Heart left ventricle (tissue), 13 donors: Measurements from ENCODE around the gene FHL5.

Source experiments
- POLR2A ChIP-seq, 2 donors: fragments of 450-650 bp; IDR thresholded peaks; one replicate each; pipeline ENCODE4 v1.6.1; 2017; ENCODE audit warnings: antibody characterized with exemption in 2 of 2, mild to moderate bottlenecking in 2 of 2, moderate library complexity in 2 of 2
- TF ChIP-seq, protein P1 (sequence below), 12 donors: fragments of 200-600 bp; sonication (generic) in 4 of 12; IDR thresholded peaks; one replicate each; pipeline versions ENCODE4 v1.5.0 to v1.8.0; 2018 to 2022; ENCODE audit warnings: antibody characterized with exemption in 12 of 12, mild to moderate bottlenecking in 5 of 12
- donor health status: ischemic (EF 13 %, LVEDD 7.1; RV severe dilation, severe dysfunction).
- donor health status: DM: no; HTN: yes; CAD: no.
- donor health status: DM: no; HTN: no; CAD: no.
- donor health status: ischemic (EF 25% LVEDD 6.9; RV normal size, moderate dysfunction).
- donor health status: ischemic (EF 25% LVEDD 5.7; RV mildly dilated, moderate dysfunction).
- donor health status: ischemic (EF 35%, LVEDD 5.7; RV mildly dilated, moderate dysfunction).
- donor health status: nonischemic (EF 11% LVEDD 7.7; RV severe dilation, severe dysfunction).
- donor health status: DM: yes; HTN: yes; CAD: no.
- donor health status: PGD.
- donor health status: ischemic (EF 29% LVEDD 5.4; RV normal size, mild dysfunction).
- donor health status: nonischemic (EF 23%, LVEDD 6.1; RV moderate dilation, normal function).

DNA sequence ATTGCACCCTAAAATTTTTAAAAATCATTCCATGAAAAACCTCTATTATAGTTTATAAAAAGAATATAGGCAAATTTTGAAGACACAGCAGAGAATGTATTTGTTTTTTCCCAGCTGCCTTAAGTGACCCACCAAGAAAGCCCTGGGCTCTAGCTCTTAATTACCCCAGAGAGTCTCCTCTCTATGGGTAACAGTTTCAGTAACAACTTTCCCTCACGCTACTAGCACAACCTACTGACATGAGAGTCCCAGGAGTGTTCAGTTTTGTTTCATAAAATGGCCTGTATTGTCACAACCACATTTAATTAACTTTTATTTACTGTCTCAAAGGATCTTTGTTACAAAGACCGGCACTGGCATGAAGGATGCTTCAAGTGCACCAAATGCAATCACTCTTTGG, 41.5 kb downstream of the FHL5 start:
- TF ChIP-seq, protein P1, sequence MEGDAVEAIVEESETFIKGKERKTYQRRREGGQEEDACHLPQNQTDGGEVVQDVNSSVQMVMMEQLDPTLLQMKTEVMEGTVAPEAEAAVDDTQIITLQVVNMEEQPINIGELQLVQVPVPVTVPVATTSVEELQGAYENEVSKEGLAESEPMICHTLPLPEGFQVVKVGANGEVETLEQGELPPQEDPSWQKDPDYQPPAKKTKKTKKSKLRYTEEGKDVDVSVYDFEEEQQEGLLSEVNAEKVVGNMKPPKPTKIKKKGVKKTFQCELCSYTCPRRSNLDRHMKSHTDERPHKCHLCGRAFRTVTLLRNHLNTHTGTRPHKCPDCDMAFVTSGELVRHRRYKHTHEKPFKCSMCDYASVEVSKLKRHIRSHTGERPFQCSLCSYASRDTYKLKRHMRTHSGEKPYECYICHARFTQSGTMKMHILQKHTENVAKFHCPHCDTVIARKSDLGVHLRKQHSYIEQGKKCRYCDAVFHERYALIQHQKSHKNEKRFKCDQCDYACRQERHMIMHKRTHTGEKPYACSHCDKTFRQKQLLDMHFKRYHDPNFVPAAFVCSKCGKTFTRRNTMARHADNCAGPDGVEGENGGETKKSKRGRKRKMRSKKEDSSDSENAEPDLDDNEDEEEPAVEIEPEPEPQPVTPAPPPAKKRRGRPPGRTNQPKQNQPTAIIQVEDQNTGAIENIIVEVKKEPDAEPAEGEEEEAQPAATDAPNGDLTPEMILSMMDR (IDR thresholded peaks at IDR 0.05), result no peak
- no peak for TF ChIP-seq POLR2A (IDR thresholded peaks at IDR 0.05)
